Measurements from ENCODE around the gene PPM1N. TPM values are rescaled to one million over a fixed set of nuclear protein-coding genes. Genes with fewer than 3 reads are reported as not detected.

The PPM1N gene
- total and polyA plus RNA-seq, 2 of the 13 experiments (the other 11 are each of a cell fraction or from before 2014, with no cell fraction given), result 0.31 to 1.8 TPM

- TF ChIP-seq ZBTB34 (CRISPR knock-in tag; IDR thresholded peaks at IDR 0.05) (no peak), ZFP90 (CRISPR knock-in tag; IDR thresholded peaks at IDR 0.05; ENCODE audit: borderline replicate concordance) (0 out of 2 replicates have a peak, but pooled peaks have one; percentile 16), PCBP1 (IDR thresholded peaks at IDR 0.05; ENCODE audit: borderline replicate concordance, low read depth, low read length) (no peak), NFYC (CRISPR knock-in tag; IDR thresholded peaks at IDR 0.05) (no peak), ZNF616 (CRISPR knock-in tag; IDR thresholded peaks at IDR 0.05; ENCODE audit: low read depth) (no peak), ZIK1 (CRISPR knock-in tag; IDR thresholded peaks at IDR 0.05; ENCODE audit: borderline replicate concordance, low read depth) (no peak), YY1 (IDR thresholded peaks at IDR 0.05; ENCODE audit: insufficient read depth, insufficient replicate concordance, low read depth, low read length) (no peak), HNRNPL (IDR thresholded peaks at IDR 0.05; ENCODE audit: low read depth, low read length) (no peak), CENPX (CRISPR knock-in tag; IDR thresholded peaks at IDR 0.05) (no peak), POLR2G (IDR thresholded peaks at IDR 0.05; ENCODE audit: low read depth, low read length) (no peak), SNAPC4 (CRISPR knock-in tag; IDR thresholded peaks at IDR 0.05) (0 out of 2 replicates have a peak, but pooled peaks have one; percentile 12), MLXIP (CRISPR knock-in tag; IDR thresholded peaks at IDR 0.05; ENCODE audit: borderline replicate concordance) (no peak), ZNF33A (CRISPR knock-in tag; IDR thresholded peaks at IDR 0.05; ENCODE audit: borderline replicate concordance) (no peak), CTCF (CRISPR knock-in tag; IDR thresholded peaks at IDR 0.05) (no peak), ZNF30 (CRISPR knock-in tag; IDR thresholded peaks at IDR 0.05) (no peak), ZNF432 (CRISPR knock-in tag; IDR thresholded peaks at IDR 0.05; ENCODE audit: borderline replicate concordance) (no peak), PHF8 (CRISPR knock-in tag; IDR thresholded peaks at IDR 0.05) (0 out of 2 replicates have a peak, but pooled peaks have one; percentile 14), HMG20A (CRISPR knock-in tag; IDR thresholded peaks at IDR 0.05; ENCODE audit: borderline replicate concordance) (no peak), ESRRA (CRISPR knock-in tag; IDR thresholded peaks at IDR 0.05; ENCODE audit: low read depth) (no peak)
Observed at GRCh38 chr19:45467115-45467455, 31.2 kb upstream of the PPM1N start (continued).
